ENCODE results near the gene FHAD1. TPM values are rescaled to one million over a fixed set of nuclear protein-coding genes. Genes with fewer than 3 reads are reported as not detected.

The FHAD1 gene
- total and polyA plus RNA-seq, 2 of the 13 experiments (the other 11 are each of a cell fraction or from before 2014, with no cell fraction given): not detected

- H3K79me2 ChIP-seq (ENCODE audit: insufficient read depth, low read length): no peaks in the 10 kb centered on the region
- BruUV-seq (replicated peaks): no TSS peak
- DNase-seq (ENCODE audit: low spot score): no peak
- ChIA-PET CTCF (ENCODE audit: low intra/inter-chr PET ratio, low total read pairs) (no interaction called here), POLR2A (no interaction called here)
- peaks cover 0 to 2% of the 10 kb centered on the region in 2 experiments; a peak in 2 of 5 replicates for H3K36me3 ChIP-seq (replicated peaks in 1 of 2; ENCODE audit: control insufficient read depth in 1 of 2, insufficient read depth in 2 of 2, low read length in 2 of 2)
- no peak overlapping the region for H2AFZ ChIP-seq (ENCODE audit: low read length)
- no peaks in the 10 kb centered on the region for H3K27me3 ChIP-seq (ENCODE audit: control insufficient read depth in 1 of 2, insufficient read depth in 2 of 2, low read length in 2 of 2)
- intact Hi-C loops (cut with micrococcal nuclease; ENCODE audit: unreplicated experiment) (no loop called here), in situ Hi-C loops (cut with HindIII; ENCODE audit: extremely low pct_ligation_motif_present, low pct_unique_long_range_greater_than_20kb) (loop anchor here (5.0 kb wide), 1 partner anchor 98 kb away; no protein-coding TSS in a partner anchor)
- no peaks in the 10 kb centered on the region for H3K9me3 ChIP-seq (ENCODE audit: low read length)
- TF ChIP-seq, protein P1, sequence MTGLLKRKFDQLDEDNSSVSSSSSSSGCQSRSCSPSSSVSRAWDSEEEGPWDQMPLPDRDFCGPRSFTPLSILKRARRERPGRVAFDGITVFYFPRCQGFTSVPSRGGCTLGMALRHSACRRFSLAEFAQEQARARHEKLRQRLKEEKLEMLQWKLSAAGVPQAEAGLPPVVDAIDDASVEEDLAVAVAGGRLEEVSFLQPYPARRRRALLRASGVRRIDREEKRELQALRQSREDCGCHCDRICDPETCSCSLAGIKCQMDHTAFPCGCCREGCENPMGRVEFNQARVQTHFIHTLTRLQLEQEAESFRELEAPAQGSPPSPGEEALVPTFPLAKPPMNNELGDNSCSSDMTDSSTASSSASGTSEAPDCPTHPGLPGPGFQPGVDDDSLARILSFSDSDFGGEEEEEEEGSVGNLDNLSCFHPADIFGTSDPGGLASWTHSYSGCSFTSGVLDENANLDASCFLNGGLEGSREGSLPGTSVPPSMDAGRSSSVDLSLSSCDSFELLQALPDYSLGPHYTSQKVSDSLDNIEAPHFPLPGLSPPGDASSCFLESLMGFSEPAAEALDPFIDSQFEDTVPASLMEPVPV (CRISPR knock-in tag; IDR thresholded peaks at IDR 0.05): no peak
- TF ChIP-seq ZNF740 (CRISPR knock-in tag; IDR thresholded peaks at IDR 0.05) (no peak), BRCA1 (CRISPR knock-in tag; IDR thresholded peaks at IDR 0.05) (no peak), KLF6 (CRISPR knock-in tag; IDR thresholded peaks at IDR 0.05) (no peak), ZNF253 (CRISPR knock-in tag; IDR thresholded peaks at IDR 0.05; ENCODE audit: borderline replicate concordance) (no peak), RBAK (CRISPR knock-in tag; IDR thresholded peaks at IDR 0.05) (no peak), ELF1 (CRISPR knock-in tag; IDR thresholded peaks at IDR 0.05) (no peak), ZNF670 (CRISPR knock-in tag; IDR thresholded peaks at IDR 0.05; ENCODE audit: borderline replicate concordance) (no peak), ZFY (CRISPR knock-in tag; IDR thresholded peaks at IDR 0.05) (no peak), ZSCAN22 (CRISPR knock-in tag; IDR thresholded peaks at IDR 0.05) (no peak), ZNF451 (CRISPR knock-in tag; IDR thresholded peaks at IDR 0.05) (no peak), RFX3 (CRISPR knock-in tag; IDR thresholded peaks at IDR 0.05) (no peak), NFIC (IDR thresholded peaks at IDR 0.05; ENCODE audit: low read length) (no peak), ZNF790 (CRISPR knock-in tag; IDR thresholded peaks at IDR 0.05; ENCODE audit: borderline replicate concordance) (no peak)
- TF ChIP-seq, protein P2, sequence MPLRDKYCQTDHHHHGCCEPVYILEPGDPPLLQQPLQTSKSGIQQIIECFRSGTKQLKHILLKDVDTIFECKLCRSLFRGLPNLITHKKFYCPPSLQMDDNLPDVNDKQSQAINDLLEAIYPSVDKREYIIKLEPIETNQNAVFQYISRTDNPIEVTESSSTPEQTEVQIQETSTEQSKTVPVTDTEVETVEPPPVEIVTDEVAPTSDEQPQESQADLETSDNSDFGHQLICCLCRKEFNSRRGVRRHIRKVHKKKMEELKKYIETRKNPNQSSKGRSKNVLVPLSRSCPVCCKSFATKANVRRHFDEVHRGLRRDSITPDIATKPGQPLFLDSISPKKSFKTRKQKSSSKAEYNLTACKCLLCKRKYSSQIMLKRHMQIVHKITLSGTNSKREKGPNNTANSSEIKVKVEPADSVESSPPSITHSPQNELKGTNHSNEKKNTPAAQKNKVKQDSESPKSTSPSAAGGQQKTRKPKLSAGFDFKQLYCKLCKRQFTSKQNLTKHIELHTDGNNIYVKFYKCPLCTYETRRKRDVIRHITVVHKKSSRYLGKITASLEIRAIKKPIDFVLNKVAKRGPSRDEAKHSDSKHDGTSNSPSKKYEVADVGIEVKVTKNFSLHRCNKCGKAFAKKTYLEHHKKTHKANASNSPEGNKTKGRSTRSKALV (CRISPR knock-in tag; IDR thresholded peaks at IDR 0.05): no peak
- H3K9ac ChIP-seq (ENCODE audit: insufficient read depth, low read depth, low read length): no peak overlapping the region
- FAIRE-seq: no peak
- ATAC-seq: no peak
- no peaks in the 10 kb centered on the region for H4K20me1 ChIP-seq (ENCODE audit: insufficient read depth, low read length)
- no peak overlapping the region for H3K4me3 ChIP-seq (replicated peaks in 1 of 3; ENCODE audit: insufficient read depth in 1 of 3, low read depth in 2 of 3, low read length in 3 of 3)
- no peak overlapping the region for H3K27ac ChIP-seq (ENCODE audit: extremely low read length, insufficient read depth, low read length)
- H3K4me2 ChIP-seq (ENCODE audit: low read depth, low read length): no peak overlapping the region
- 95% methylated on average over 3 of the region's 10 CpGs for WGBS (ENCODE audit: low lambda C conversion rate)
- H3K4me1 ChIP-seq (ENCODE audit: insufficient read depth, low read length): peaks cover 14% of the 10 kb centered on the region
Measured at GRCh38 chr1:15425521-15425920, 178.5 kb downstream of the FHAD1 start.

All from HepG2 (cell line).